ENCODE results near the gene HEXIM1.

DNA sequence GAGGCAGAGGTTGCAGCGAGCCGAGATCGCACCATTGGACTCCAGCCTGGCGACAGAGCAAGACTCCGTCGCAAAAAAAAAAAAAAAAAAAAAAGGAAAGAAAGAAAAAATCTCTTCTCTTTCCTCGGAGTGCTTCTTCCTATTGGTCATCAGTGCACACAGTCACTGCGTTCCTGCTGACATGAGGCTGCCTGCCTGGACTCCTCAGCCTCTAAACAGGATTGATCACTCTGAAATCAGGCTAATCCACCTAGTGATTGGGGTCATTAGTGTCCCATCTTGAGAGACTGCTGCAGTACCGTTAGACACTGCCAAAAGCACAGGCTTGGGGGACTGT, 46.8 kb upstream of the HEXIM1 start:
- TF ChIP-seq CTCF (IDR thresholded peaks at IDR 0.05) (no peak), POLR2A (IDR thresholded peaks at IDR 0.05) (no peak), EP300 (IDR thresholded peaks at IDR 0.05) (no peak)

All from tibial nerve (tissue), 4 donors.